ENCODE data around the gene KANSL1. TPM values are rescaled to one million over a fixed set of nuclear protein-coding genes. Genes with fewer than 3 reads are reported as not detected.
"Not testable (repeated sequence)": the region's sequence is repeated elsewhere in the genome, so short reads cannot be mapped to it uniquely, and the experiment has no call there.

Gene KANSL1
- total RNA-seq, 4 donors from 2014 or later = 80.3 to 201 (median 146) TPM

GRCh38 chr17:46020023-46020761, 173.0 kb downstream of the KANSL1 start:
- intact Hi-C loops (cut with DNase I; ENCODE audit: low total_unique reads) (no loop called here), in situ Hi-C loops (cut with MboI; ENCODE audit: low pct_ligation_motif_present in 1 of 4, low pct_unique_long_range_greater_than_20kb in 1 of 4, low sequenced_read_pairs in 3 of 4) (no loop called here)
- Histone ChIP-seq H3K27ac (peak overlapping the region in 2 of 4 donors; percentile 11 to 46), H3K9me3 (no peaks in the 10 kb centered on the region), H3K27me3 (no peaks in the 10 kb centered on the region), H3K36me3 (no peaks in the 10 kb centered on the region), H3K4me3 (no peak overlapping the region), H3K4me1 (no peaks in the 10 kb centered on the region)
- TF ChIP-seq EP300 (IDR thresholded peaks at IDR 0.05; ENCODE audit: low read depth) (no peak), POLR2A (IDR thresholded peaks at IDR 0.05) (no peak), POLR2AphosphoS5 (IDR thresholded peaks at IDR 0.05) (no peak), CTCF (IDR thresholded peaks at IDR 0.05) (no peak)
- 83 to 88% methylated on average over 1 to 14 of the region's 14 CpGs for WGBS, 2 donors (ENCODE audit: low coverage in 1 of 2)
- peak; percentile 33 for DNase-seq

DNA sequence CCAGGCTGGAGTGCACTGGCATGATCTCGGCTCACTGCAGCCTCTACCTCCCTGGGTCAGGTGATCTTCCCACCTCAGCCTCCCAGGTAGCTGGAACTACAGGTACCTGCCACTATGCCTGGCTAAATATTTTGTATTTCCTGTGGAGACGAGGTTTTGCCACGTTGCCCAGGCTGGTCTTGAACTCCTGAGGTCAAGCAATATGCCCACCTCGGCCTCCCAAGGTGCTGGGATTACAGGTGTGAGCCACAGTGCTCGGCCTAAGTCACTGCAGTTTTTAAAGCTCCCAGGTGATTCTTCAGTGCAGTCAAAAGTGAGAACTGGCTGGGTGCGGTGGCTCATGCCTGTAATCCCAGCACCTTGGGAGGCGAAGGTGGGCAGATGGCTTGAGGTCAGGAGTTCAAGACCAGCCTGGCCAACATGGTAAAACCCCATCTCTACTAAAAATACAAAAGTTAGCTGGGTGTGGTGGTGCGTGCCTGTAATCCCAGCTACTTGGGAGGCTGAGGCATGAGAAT, 173.8 kb downstream of the KANSL1 start:
- 86% methylated on average over 8 of the region's 8 CpGs; no CpG with 5 or more reads in 1 of the 2 donors for WGBS, 2 donors (ENCODE audit: low coverage in 1 of 2)

GRCh38 chr17:46013502-46014165, 179.6 kb downstream of the KANSL1 start:
- no peaks in the 10 kb centered on the region for H3K27me3 ChIP-seq
- TF ChIP-seq CTCF (IDR thresholded peaks at IDR 0.05) (no peak), EP300 (IDR thresholded peaks at IDR 0.05; ENCODE audit: low read depth) (no peak), POLR2A (IDR thresholded peaks at IDR 0.05) (no peak), POLR2AphosphoS5 (IDR thresholded peaks at IDR 0.05) (no peak)
- intact Hi-C loops (cut with DNase I; ENCODE audit: low total_unique reads) = no loop called here
- no peaks in the 10 kb centered on the region for H3K9me3 ChIP-seq
- no peaks in the 10 kb centered on the region for H3K36me3 ChIP-seq
- 85 to 100% methylated on average over 1 to 9 of the region's 9 CpGs for WGBS, 2 donors (ENCODE audit: low coverage in 1 of 2)
- no peaks in the 10 kb centered on the region for H3K4me1 ChIP-seq
- in situ Hi-C loops (cut with MboI; ENCODE audit: low pct_ligation_motif_present in 1 of 4, low pct_unique_long_range_greater_than_20kb in 1 of 4, low sequenced_read_pairs in 3 of 4) = no loop called here
- DNase-seq = no peak
- no peak overlapping the region for H3K27ac ChIP-seq
- no peak overlapping the region for H3K4me3 ChIP-seq

More for the DNA sequence above, 173.8 kb downstream of the KANSL1 start:
- H3K4me1 ChIP-seq; H3K27ac ChIP-seq; H3K36me3 ChIP-seq; DNase-seq; in situ Hi-C loops (cut with MboI; ENCODE audit: low pct_ligation_motif_present in 1 of 4, low pct_unique_long_range_greater_than_20kb in 1 of 4, low sequenced_read_pairs in 3 of 4); H3K4me3 ChIP-seq; H3K9me3 ChIP-seq; intact Hi-C loops (cut with DNase I; ENCODE audit: low total_unique reads); H3K27me3 ChIP-seq: not testable (repeated sequence)

DNA sequence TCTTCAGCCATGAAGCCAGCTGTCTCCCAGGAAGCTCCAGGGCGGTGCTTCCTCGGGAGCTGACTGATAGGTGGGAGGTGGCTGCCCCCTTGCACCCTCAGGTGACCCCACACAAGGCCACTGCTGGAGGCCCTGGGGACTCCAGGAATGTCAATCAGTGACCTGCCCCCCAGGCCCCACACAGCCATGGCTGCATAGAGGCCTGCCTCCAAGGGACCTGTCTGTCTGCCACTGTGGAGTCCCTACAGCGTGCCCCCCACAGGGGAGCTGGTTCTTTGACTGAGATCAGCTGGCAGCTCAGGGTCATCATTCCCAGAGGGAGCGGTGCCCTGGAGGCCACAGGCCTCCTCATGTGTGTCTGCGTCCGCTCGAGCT, 180.1 kb downstream of the KANSL1 start:
- Histone ChIP-seq H3K4me1 (no peaks in the 10 kb centered on the region), H3K27me3 (no peaks in the 10 kb centered on the region), H3K27ac (no peak overlapping the region), H3K4me3 (no peak overlapping the region), H3K9me3 (no peaks in the 10 kb centered on the region), H3K36me3 (no peaks in the 10 kb centered on the region)
- no peak for DNase-seq
- WGBS, 2 donors (ENCODE audit: low coverage in 1 of 2) = 100% methylated on average over 7 of the region's 7 CpGs; no CpG with 5 or more reads in 1 of the 2 donors
- intact Hi-C loops (cut with DNase I; ENCODE audit: low total_unique reads) = no loop called here
- no peak for TF ChIP-seq POLR2A (IDR thresholded peaks at IDR 0.05)
- TF ChIP-seq POLR2AphosphoS5 (IDR thresholded peaks at IDR 0.05) = no peak
- in situ Hi-C loops (cut with MboI; ENCODE audit: low pct_ligation_motif_present in 1 of 4, low pct_unique_long_range_greater_than_20kb in 1 of 4, low sequenced_read_pairs in 3 of 4) = no loop called here

GRCh38 chr17:46012506-46013079, 180.6 kb downstream of the KANSL1 start:
- 76% methylated on average over 11 of the region's 11 CpGs; no CpG with 5 or more reads in 1 of the 2 donors for WGBS, 2 donors (ENCODE audit: low coverage in 1 of 2)
- no peak for DNase-seq
- no peak overlapping the region for H3K4me3 ChIP-seq
- H3K36me3 ChIP-seq = no peaks in the 10 kb centered on the region
- intact Hi-C loops (cut with DNase I; ENCODE audit: low total_unique reads) = no loop called here
- TF ChIP-seq POLR2A (IDR thresholded peaks at IDR 0.05) (no peak), CTCF (IDR thresholded peaks at IDR 0.05) (no peak), EP300 (IDR thresholded peaks at IDR 0.05; ENCODE audit: low read depth) (no peak), POLR2AphosphoS5 (IDR thresholded peaks at IDR 0.05) (no peak)
- in situ Hi-C loops (cut with MboI; ENCODE audit: low pct_ligation_motif_present in 1 of 4, low pct_unique_long_range_greater_than_20kb in 1 of 4, low sequenced_read_pairs in 3 of 4) = no loop called here
- H3K4me1 ChIP-seq = no peaks in the 10 kb centered on the region
- no peaks in the 10 kb centered on the region for H3K9me3 ChIP-seq
- H3K27ac ChIP-seq = no peak overlapping the region
- no peaks in the 10 kb centered on the region for H3K27me3 ChIP-seq

Data from transverse colon (tissue), 4 donors.